Measurements from ENCODE around the gene TP53I13. TPM values are rescaled to one million over a fixed set of nuclear protein-coding genes. Genes with fewer than 3 reads are reported as not detected.

TP53I13 gene
- total and polyA plus RNA-seq, 2 of the 13 experiments (the other 11 are each of a cell fraction or from before 2014, with no cell fraction given) = 16.9 to 25.7 TPM

DNA sequence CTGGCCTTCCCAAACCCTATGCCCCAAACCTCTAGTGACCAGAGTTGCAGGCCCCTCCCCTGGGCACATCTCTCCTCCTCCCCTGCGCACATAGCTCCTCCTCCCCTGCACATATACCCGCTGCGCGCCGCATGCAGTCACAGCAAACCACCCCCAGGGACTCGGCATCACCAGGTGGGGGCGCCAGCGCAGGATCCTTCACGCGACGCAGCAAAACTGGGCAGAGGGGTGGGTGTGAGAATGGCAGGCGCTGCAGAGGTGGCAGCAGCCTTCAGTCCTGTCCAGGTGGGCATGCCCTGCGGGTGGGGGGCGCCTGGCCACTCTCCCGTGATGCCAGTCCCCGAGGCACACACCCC lies 48.6 kb downstream of the TP53I13 start (continued):
- 0 out of 2 replicates have a peak, but pooled peaks have one; percentile 12 for TF ChIP-seq ETV6 (CRISPR knock-in tag; conservative IDR thresholded peaks at IDR 0.05)
- TF ChIP-seq SP4 (CRISPR knock-in tag; IDR thresholded peaks at IDR 0.05) = peak; percentile 48; the same call in 1 of the 2 replicates
- TF ChIP-seq, protein P1, sequence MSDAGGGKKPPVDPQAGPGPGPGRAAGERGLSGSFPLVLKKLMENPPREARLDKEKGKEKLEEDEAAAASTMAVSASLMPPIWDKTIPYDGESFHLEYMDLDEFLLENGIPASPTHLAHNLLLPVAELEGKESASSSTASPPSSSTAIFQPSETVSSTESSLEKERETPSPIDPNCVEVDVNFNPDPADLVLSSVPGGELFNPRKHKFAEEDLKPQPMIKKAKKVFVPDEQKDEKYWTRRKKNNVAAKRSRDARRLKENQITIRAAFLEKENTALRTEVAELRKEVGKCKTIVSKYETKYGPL (CRISPR knock-in tag; IDR thresholded peaks at IDR 0.05) = no peak
- TF ChIP-seq MXI1 (IDR thresholded peaks at IDR 0.05; ENCODE audit: borderline replicate concordance, low read depth, low read length) = peak; percentile 64; the same call in 1 of the 3 replicates
- peak; percentile 94 for TF ChIP-seq HNRNPL (IDR thresholded peaks at IDR 0.05; ENCODE audit: low read depth, low read length)
- TF ChIP-seq TBP (CRISPR knock-in tag; IDR thresholded peaks at IDR 0.05) = no peak
- TF ChIP-seq, protein P2, sequence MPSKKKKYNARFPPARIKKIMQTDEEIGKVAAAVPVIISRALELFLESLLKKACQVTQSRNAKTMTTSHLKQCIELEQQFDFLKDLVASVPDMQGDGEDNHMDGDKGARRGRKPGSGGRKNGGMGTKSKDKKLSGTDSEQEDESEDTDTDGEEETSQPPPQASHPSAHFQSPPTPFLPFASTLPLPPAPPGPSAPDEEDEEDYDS (CRISPR knock-in tag; IDR thresholded peaks at IDR 0.05) = peak; percentile 86
- peak; percentile 92 for TF ChIP-seq XRCC5 (optimal IDR thresholded peaks at IDR 0.05; ENCODE audit: low read length)
- peak; percentile 36 for TF ChIP-seq ZNF777 (CRISPR knock-in tag; IDR thresholded peaks at IDR 0.05)
- TF ChIP-seq, protein P3, sequence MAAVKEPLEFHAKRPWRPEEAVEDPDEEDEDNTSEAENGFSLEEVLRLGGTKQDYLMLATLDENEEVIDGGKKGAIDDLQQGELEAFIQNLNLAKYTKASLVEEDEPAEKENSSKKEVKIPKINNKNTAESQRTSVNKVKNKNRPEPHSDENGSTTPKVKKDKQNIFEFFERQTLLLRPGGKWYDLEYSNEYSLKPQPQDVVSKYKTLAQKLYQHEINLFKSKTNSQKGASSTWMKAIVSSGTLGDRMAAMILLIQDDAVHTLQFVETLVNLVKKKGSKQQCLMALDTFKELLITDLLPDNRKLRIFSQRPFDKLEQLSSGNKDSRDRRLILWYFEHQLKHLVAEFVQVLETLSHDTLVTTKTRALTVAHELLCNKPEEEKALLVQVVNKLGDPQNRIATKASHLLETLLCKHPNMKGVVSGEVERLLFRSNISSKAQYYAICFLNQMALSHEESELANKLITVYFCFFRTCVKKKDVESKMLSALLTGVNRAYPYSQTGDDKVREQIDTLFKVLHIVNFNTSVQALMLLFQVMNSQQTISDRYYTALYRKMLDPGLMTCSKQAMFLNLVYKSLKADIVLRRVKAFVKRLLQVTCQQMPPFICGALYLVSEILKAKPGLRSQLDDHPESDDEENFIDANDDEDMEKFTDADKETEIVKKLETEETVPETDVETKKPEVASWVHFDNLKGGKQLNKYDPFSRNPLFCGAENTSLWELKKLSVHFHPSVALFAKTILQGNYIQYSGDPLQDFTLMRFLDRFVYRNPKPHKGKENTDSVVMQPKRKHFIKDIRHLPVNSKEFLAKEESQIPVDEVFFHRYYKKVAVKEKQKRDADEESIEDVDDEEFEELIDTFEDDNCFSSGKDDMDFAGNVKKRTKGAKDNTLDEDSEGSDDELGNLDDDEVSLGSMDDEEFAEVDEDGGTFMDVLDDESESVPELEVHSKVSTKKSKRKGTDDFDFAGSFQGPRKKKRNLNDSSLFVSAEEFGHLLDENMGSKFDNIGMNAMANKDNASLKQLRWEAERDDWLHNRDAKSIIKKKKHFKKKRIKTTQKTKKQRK (IDR thresholded peaks at IDR 0.05; ENCODE audit: low read length) = no peak
- no peak for TF ChIP-seq ZZZ3 (CRISPR knock-in tag; IDR thresholded peaks at IDR 0.05; ENCODE audit: borderline replicate concordance)
- peak; percentile 57; the same call in 1 of the 2 replicates for TF ChIP-seq GFI1 (CRISPR knock-in tag; IDR thresholded peaks at IDR 0.05; ENCODE audit: borderline replicate concordance)
- peak; percentile 7; the same call in 1 of the 2 replicates for TF ChIP-seq SMC3 (IDR thresholded peaks at IDR 0.05; ENCODE audit: low read length)
- TF ChIP-seq BHLHE40 (IDR thresholded peaks at IDR 0.05; ENCODE audit: low read length) = peak; percentile 55
- TF ChIP-seq ZSCAN25 (CRISPR knock-in tag; IDR thresholded peaks at IDR 0.05) = 0 out of 2 replicates have a peak, but pooled peaks have one; percentile 55
- no peak for TF ChIP-seq NRL (CRISPR knock-in tag; IDR thresholded peaks at IDR 0.05; ENCODE audit: borderline replicate concordance)
- TF ChIP-seq, protein P4, sequence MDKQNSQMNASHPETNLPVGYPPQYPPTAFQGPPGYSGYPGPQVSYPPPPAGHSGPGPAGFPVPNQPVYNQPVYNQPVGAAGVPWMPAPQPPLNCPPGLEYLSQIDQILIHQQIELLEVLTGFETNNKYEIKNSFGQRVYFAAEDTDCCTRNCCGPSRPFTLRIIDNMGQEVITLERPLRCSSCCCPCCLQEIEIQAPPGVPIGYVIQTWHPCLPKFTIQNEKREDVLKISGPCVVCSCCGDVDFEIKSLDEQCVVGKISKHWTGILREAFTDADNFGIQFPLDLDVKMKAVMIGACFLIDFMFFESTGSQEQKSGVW (CRISPR knock-in tag; IDR thresholded peaks at IDR 0.05; ENCODE audit: borderline replicate concordance) = no peak
- TF ChIP-seq, protein P5, sequence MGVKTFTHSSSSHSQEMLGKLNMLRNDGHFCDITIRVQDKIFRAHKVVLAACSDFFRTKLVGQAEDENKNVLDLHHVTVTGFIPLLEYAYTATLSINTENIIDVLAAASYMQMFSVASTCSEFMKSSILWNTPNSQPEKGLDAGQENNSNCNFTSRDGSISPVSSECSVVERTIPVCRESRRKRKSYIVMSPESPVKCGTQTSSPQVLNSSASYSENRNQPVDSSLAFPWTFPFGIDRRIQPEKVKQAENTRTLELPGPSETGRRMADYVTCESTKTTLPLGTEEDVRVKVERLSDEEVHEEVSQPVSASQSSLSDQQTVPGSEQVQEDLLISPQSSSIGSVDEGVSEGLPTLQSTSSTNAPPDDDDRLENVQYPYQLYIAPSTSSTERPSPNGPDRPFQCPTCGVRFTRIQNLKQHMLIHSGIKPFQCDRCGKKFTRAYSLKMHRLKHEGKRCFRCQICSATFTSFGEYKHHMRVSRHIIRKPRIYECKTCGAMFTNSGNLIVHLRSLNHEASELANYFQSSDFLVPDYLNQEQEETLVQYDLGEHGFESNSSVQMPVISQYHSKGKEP (CRISPR knock-in tag; IDR thresholded peaks at IDR 0.05) = no peak
- TF ChIP-seq ZNF709 (CRISPR knock-in tag; IDR thresholded peaks at IDR 0.05) = peak; percentile 42; the same call in 1 of the 2 replicates
- no peak for TF ChIP-seq NR2F6 (IDR thresholded peaks at IDR 0.05)
- no peak for TF ChIP-seq NR2F6 (CRISPR knock-in tag; IDR thresholded peaks at IDR 0.05)
- TF ChIP-seq MAZ (IDR thresholded peaks at IDR 0.05; ENCODE audit: borderline replicate concordance, low read depth, low read length) = peak; percentile 55; the same call in 1 of the 2 replicates
- TF ChIP-seq MAZ (CRISPR knock-in tag; IDR thresholded peaks at IDR 0.05; ENCODE audit: low read depth) = 0 out of 2 replicates have a peak, but pooled peaks have one; percentile 43

Measured in HepG2 (cell line).